GM19240 (cell line): Measurements from ENCODE around the gene GLB1L2.

Source experiments
- DNase-seq: peaks from one replicate; pipeline ENCODE4 v3.0.0; 2011; ENCODE audit warnings: low spot score; ENCODE audit not compliant: insufficient read length

GLB1L2 gene

GRCh38 chr11:134346101-134346975 lies 14.6 kb downstream of the GLB1L2 start:
- DNase-seq: no peak

- no peak for DNase-seq
Observed at GRCh38 chr11:134346976-134347350, 15.2 kb downstream of the GLB1L2 start.

GRCh38 chr11:134347441-134347840 lies 15.7 kb downstream of the GLB1L2 start:
- no peak for DNase-seq

GRCh38 chr11:134349109-134349801 lies 17.5 kb downstream of the GLB1L2 start:
- no peak for DNase-seq

- DNase-seq: no peak
Observed at GRCh38 chr11:134349802-134350355, 18.1 kb downstream of the GLB1L2 start.

GRCh38 chr11:134350381-134350780 lies 18.6 kb downstream of the GLB1L2 start:
- no peak for DNase-seq

GRCh38 chr11:134352111-134352510 lies 20.3 kb downstream of the GLB1L2 start:
- no peak for DNase-seq

- DNase-seq: no peak
Observed at GRCh38 chr11:134355136-134355535, 23.3 kb downstream of the GLB1L2 start.

GRCh38 chr11:134355656-134356055 lies 23.9 kb downstream of the GLB1L2 start:
- DNase-seq: no peak

GRCh38 chr11:134356656-134357544 lies 25.1 kb downstream of the GLB1L2 start:
- DNase-seq: no peak

GRCh38 chr11:134357545-134357839 lies 25.7 kb downstream of the GLB1L2 start:
- no peak for DNase-seq

- no peak for DNase-seq
Observed at GRCh38 chr11:134358165-134358855, 26.5 kb downstream of the GLB1L2 start.

GRCh38 chr11:134358856-134359490 lies 27.2 kb downstream of the GLB1L2 start:
- DNase-seq: no peak

GRCh38 chr11:134359646-134360045 lies 27.9 kb downstream of the GLB1L2 start:
- no peak for DNase-seq

GRCh38 chr11:134360050-134360835 lies 28.5 kb downstream of the GLB1L2 start:
- DNase-seq: peak; percentile 56

- DNase-seq: no peak
Observed at GRCh38 chr11:134361661-134362060, 29.9 kb downstream of the GLB1L2 start.

GRCh38 chr11:134362192-134362901 lies 30.6 kb downstream of the GLB1L2 start:
- no peak for DNase-seq

GRCh38 chr11:134363161-134363560 lies 31.4 kb downstream of the GLB1L2 start:
- no peak for DNase-seq

GRCh38 chr11:134363592-134363991 lies 31.8 kb downstream of the GLB1L2 start:
- no peak for DNase-seq
